HepG2 (cell line): ENCODE results near the gene ARF5. TPM values are rescaled to one million over a fixed set of nuclear protein-coding genes. Genes with fewer than 3 reads are reported as not detected.
A peak's percentile ranks its signal among the peaks of the same experiment; 100 is the strongest.

Experiments
- ARNTL ChIP-seq: sonication (generic); formaldehyde crosslinking; IDR thresholded peaks from 2 replicates; pipeline ENCODE4 v1.4.0; 2020; ENCODE audit warnings: mild to moderate bottlenecking, missing genetic modification reagents
- ATAD3A ChIP-seq: sonication (generic); formaldehyde crosslinking; IDR thresholded peaks from 2 replicates; pipeline ENCODE4 v1.4.0; 2020; ENCODE audit warnings: missing genetic modification reagents
- ATF1 ChIP-seq: IDR thresholded peaks from 2 replicates; pipeline ENCODE4 v1.6.1; 2016; ENCODE audit warnings: mild to moderate bottlenecking, control low read depth
- ELF4 ChIP-seq: sonication (generic); formaldehyde crosslinking; IDR thresholded peaks from 2 replicates; pipeline ENCODE4 v1.5.0; 2020; ENCODE audit warnings: missing genetic modification reagents, mild to moderate bottlenecking, moderate library complexity, borderline replicate concordance
- HDAC6 ChIP-seq: fragments of 200-600 bp; sonication (generic); IDR thresholded peaks from 2 replicates; pipeline ENCODE4 v1.7.0; 2017; ENCODE audit warnings: mild to moderate bottlenecking, antibody characterized with exemption, low read length, low read depth
- HMG20B ChIP-seq: conservative IDR thresholded peaks from 2 replicates; pipeline ENCODE4 v1.6.1; 2016; ENCODE audit warnings: missing genetic modification reagents, missing compliant biosample characterization
- IRX3 ChIP-seq: sonication (generic); formaldehyde crosslinking; IDR thresholded peaks from 2 replicates; pipeline ENCODE4 v1.8.1; 2023; ENCODE audit warnings: mild to moderate bottlenecking, low read depth, missing genetic modification reagents, borderline replicate concordance
- KAT2B ChIP-seq: fragments of 150-350 bp; IDR thresholded peaks from 2 replicates; pipeline ENCODE4 v1.6.1; 2014; ENCODE audit warnings: low read depth, low read length, borderline replicate concordance
- NAIF1 ChIP-seq: sonication (generic); formaldehyde crosslinking; IDR thresholded peaks from 2 replicates; pipeline ENCODE4 v1.5.0; 2020; ENCODE audit warnings: mild to moderate bottlenecking, missing genetic modification reagents, borderline replicate concordance
- NFKBIZ ChIP-seq: IDR thresholded peaks from 2 replicates; pipeline ENCODE4 v1.6.1; 2018; ENCODE audit warnings: missing genetic modification reagents, missing compliant biosample characterization
- PHB2 ChIP-seq: fragments of 450-650 bp; IDR thresholded peaks from 2 replicates; pipeline ENCODE4 v1.6.1; 2018; ENCODE audit not compliant: partially characterized antibody
- POLR2AphosphoS5 ChIP-seq: IDR thresholded peaks from 2 replicates; pipeline ENCODE4 v1.6.1; 2012; ENCODE audit warnings: low read depth, low read length
- RFX1 ChIP-seq: fragments of 450-650 bp; IDR thresholded peaks from 2 replicates; pipeline ENCODE4 v1.6.1; 2017
- TCF12 ChIP-seq, 2 experiments: fragments of 450-650 bp in 1 of 2; sonication (generic) in 1 of 2; formaldehyde crosslinking in 1 of 2; IDR thresholded peaks; 2 replicates each; pipeline versions ENCODE4 v1.6.1 to v1.8.0; 2017 to 2022; ENCODE audit warnings: antibody characterized with exemption in 1 of 2, mild to moderate bottlenecking in 1 of 2, missing genetic modification reagents in 1 of 2, moderate library complexity in 1 of 2
- TSC22D2 ChIP-seq: sonication (generic); formaldehyde crosslinking; IDR thresholded peaks from 2 replicates; pipeline ENCODE4 v1.5.1; 2020; ENCODE audit warnings: missing genetic modification reagents, mild to moderate bottlenecking, borderline replicate concordance
- XRCC5 ChIP-seq: fragments of 200-400 bp; formaldehyde crosslinking; optimal IDR thresholded peaks from 2 replicates; pipeline ENCODE3; 2017; ENCODE audit warnings: mild to moderate bottlenecking, low read length
- ZBTB7A ChIP-seq: sonication (generic); formaldehyde crosslinking; IDR thresholded peaks from 2 replicates; pipeline ENCODE4 v1.8.0; 2022; ENCODE audit warnings: mild to moderate bottlenecking, missing genetic modification reagents
- ZFP36L1 ChIP-seq: sonication (generic); formaldehyde crosslinking; IDR thresholded peaks from 2 replicates; pipeline ENCODE4 v1.8.0; 2022; ENCODE audit warnings: mild to moderate bottlenecking, missing genetic modification reagents, moderate library complexity
- ZFP41 ChIP-seq: sonication (generic); formaldehyde crosslinking; IDR thresholded peaks from 2 replicates; pipeline ENCODE4 v1.4.0; 2020; ENCODE audit warnings: mild to moderate bottlenecking, missing genetic modification reagents, borderline replicate concordance
- ZNF160 ChIP-seq: sonication (generic); formaldehyde crosslinking; IDR thresholded peaks from 2 replicates; pipeline ENCODE4 v1.8.0; 2022; ENCODE audit warnings: mild to moderate bottlenecking, inconsistent platforms, missing genetic modification reagents
- ZNF224 ChIP-seq: sonication (generic); formaldehyde crosslinking; IDR thresholded peaks from 2 replicates; pipeline ENCODE4 v1.5.0; 2020; ENCODE audit warnings: mild to moderate bottlenecking, missing genetic modification reagents
- ZNF230 ChIP-seq: sonication (generic); formaldehyde crosslinking; IDR thresholded peaks from 2 replicates; pipeline ENCODE4 v1.4.0; 2020; ENCODE audit warnings: mild to moderate bottlenecking, missing genetic modification reagents
- ZNF44 ChIP-seq: sonication (generic); formaldehyde crosslinking; IDR thresholded peaks from 2 replicates; pipeline ENCODE4 v1.5.1; 2020; ENCODE audit warnings: mild to moderate bottlenecking, missing genetic modification reagents
- ZNF460 ChIP-seq: sonication (generic); formaldehyde crosslinking; IDR thresholded peaks from 2 replicates; pipeline ENCODE4 v1.5.1; 2020; ENCODE audit warnings: missing genetic modification reagents, mild to moderate bottlenecking, borderline replicate concordance
- ZNF550 ChIP-seq: sonication (generic); formaldehyde crosslinking; IDR thresholded peaks from 2 replicates; pipeline ENCODE4 v1.4.0; 2020; ENCODE audit warnings: mild to moderate bottlenecking, missing genetic modification reagents, borderline replicate concordance
- ZNF619 ChIP-seq: sonication (generic); formaldehyde crosslinking; IDR thresholded peaks from 2 replicates; pipeline ENCODE4 v1.4.0; 2020; ENCODE audit warnings: mild to moderate bottlenecking, missing genetic modification reagents
- ZNF703 ChIP-seq: sonication (generic); formaldehyde crosslinking; IDR thresholded peaks from 2 replicates; pipeline ENCODE4 v1.5.1; 2020; ENCODE audit warnings: missing genetic modification reagents, mild to moderate bottlenecking, moderate library complexity, borderline replicate concordance
- ZSCAN22 ChIP-seq: sonication (generic); formaldehyde crosslinking; IDR thresholded peaks from 2 replicates; pipeline ENCODE4 v1.4.0; 2020; ENCODE audit warnings: mild to moderate bottlenecking, missing genetic modification reagents
- ZSCAN25 ChIP-seq: sonication (generic); formaldehyde crosslinking; IDR thresholded peaks from 2 replicates; pipeline ENCODE4 v1.8.0; 2022; ENCODE audit warnings: mild to moderate bottlenecking, missing genetic modification reagents
- polyA plus RNA-seq, 8 experiments: library from polyadenylated mRNA; depleted of rRNA in 3 of 8; stranded (reverse) in 7 of 8; unstranded in 1 of 8; fragments of >200 nt; fragmentation: Illumina TruSeq in 4 of 8; extraction: Trizol in 4 of 8; gene quantifications; 2 replicates each; pipeline versions ENCODE4 v1.2.1 to v1.2.3, GENCODE V29; 2011 to 2016; ENCODE audit warnings: low read depth in 4 of 8, missing spikeins in 1 of 8, mixed read lengths in 1 of 8; ENCODE audit not compliant: insufficient read depth in 1 of 8
- total RNA-seq, 5 experiments: library from RNA; depleted of rRNA; stranded (reverse); fragments of >200 nt; fragmentation: Illumina TruSeq; extraction: Trizol; gene quantifications; 2 replicates each; pipeline ENCODE4 v1.2.3, GENCODE V29; 2016; ENCODE audit warnings: low read depth in 1 of 5
- TF ChIP-seq, protein P1 (sequence below): sonication (generic); formaldehyde crosslinking; IDR thresholded peaks from 2 replicates; pipeline ENCODE4 v1.9.0; 2021; ENCODE audit warnings: missing genetic modification reagents, borderline replicate concordance
- TF ChIP-seq, protein P2 (sequence below): IDR thresholded peaks from 2 replicates; pipeline ENCODE4 v1.6.1; 2016

Gene ARF5
- total and polyA plus RNA-seq, 2 of the 13 experiments (the other 11 are each of a cell fraction or from before 2014, with no cell fraction given) = 109 to 135 TPM

DNA sequence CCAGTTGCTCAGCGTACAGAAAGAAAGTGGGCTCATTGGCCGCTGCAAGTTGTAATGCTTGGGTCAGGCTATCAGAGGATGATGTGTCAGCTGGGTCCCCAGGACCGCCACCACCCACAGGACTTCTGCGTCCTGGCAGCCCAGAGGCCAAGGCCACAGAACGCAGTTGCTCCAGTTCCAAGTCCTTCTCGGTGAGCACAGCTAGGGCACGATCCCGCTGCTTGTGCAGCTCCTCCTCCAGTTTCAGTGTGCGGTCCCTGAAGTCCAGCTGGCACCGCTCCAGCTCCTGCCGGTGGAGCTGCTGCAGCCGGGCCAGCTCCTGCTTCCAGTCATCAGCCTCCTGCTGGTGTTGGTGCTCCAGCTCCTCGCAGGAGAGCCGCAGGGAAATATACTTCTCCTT lies 5.8 kb upstream of the ARF5 start (continued):
- TF ChIP-seq, protein P1, sequence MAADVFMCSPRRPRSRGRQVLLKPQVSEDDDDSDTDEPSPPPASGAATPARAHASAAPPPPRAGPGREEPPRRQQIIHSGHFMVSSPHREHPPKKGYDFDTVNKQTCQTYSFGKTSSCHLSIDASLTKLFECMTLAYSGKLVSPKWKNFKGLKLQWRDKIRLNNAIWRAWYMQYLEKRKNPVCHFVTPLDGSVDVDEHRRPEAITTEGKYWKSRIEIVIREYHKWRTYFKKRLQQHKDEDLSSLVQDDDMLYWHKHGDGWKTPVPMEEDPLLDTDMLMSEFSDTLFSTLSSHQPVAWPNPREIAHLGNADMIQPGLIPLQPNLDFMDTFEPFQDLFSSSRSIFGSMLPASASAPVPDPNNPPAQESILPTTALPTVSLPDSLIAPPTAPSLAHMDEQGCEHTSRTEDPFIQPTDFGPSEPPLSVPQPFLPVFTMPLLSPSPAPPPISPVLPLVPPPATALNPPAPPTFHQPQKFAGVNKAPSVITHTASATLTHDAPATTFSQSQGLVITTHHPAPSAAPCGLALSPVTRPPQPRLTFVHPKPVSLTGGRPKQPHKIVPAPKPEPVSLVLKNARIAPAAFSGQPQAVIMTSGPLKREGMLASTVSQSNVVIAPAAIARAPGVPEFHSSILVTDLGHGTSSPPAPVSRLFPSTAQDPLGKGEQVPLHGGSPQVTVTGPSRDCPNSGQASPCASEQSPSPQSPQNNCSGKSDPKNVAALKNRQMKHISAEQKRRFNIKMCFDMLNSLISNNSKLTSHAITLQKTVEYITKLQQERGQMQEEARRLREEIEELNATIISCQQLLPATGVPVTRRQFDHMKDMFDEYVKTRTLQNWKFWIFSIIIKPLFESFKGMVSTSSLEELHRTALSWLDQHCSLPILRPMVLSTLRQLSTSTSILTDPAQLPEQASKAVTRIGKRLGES (CRISPR knock-in tag) = no peak
- TF ChIP-seq ZNF550 (CRISPR knock-in tag) (no peak), ATF1 (CRISPR knock-in tag) (no peak), ZSCAN22 (CRISPR knock-in tag) (no peak), TCF12 (IDR thresholded peaks at IDR 0.05) (no peak), TCF12 (CRISPR knock-in tag; IDR thresholded peaks at IDR 0.05) (no peak), RFX1 (no peak), ZNF703 (CRISPR knock-in tag) (no peak), ZBTB7A (CRISPR knock-in tag) (no peak), ELF4 (no peak), ZNF44 (no peak), PHB2 (no peak), HMG20B (CRISPR knock-in tag) (no peak), POLR2AphosphoS5 (no peak), ZNF230 (CRISPR knock-in tag) (no peak), NAIF1 (CRISPR knock-in tag) (no peak), TSC22D2 (no peak), ARNTL (no peak), NFKBIZ (CRISPR knock-in tag) (no peak), ZNF619 (CRISPR knock-in tag) (0 out of 2 replicates have a peak, but pooled peaks have one; percentile 25), ATAD3A (CRISPR knock-in tag) (no peak), XRCC5 (no peak), KAT2B (no peak), IRX3 (CRISPR knock-in tag) (no peak), ZSCAN25 (CRISPR knock-in tag) (no peak), ZNF460 (CRISPR knock-in tag) (no peak), HDAC6 (no peak), ZNF224 (CRISPR knock-in tag) (no peak), ZFP41 (no peak), ZFP36L1 (CRISPR knock-in tag) (no peak), ZNF160 (0 out of 2 replicates have a peak, but pooled peaks have one; percentile 30)
- TF ChIP-seq, protein P2, sequence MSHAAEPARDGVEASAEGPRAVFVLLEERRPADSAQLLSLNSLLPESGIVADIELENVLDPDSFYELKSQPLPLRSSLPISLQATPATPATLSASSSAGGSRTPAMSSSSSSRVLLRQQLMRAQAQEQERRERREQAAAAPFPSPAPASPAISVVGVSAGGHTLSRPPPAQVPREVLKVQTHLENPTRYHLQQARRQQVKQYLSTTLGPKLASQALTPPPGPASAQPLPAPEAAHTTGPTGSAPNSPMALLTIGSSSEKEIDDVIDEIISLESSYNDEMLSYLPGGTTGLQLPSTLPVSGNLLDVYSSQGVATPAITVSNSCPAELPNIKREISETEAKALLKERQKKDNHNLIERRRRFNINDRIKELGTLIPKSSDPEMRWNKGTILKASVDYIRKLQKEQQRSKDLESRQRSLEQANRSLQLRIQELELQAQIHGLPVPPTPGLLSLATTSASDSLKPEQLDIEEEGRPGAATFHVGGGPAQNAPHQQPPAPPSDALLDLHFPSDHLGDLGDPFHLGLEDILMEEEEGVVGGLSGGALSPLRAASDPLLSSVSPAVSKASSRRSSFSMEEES = no peak
